GM21723 (cell line): Measurements from ENCODE around the gene LIX1L.

Experiments used
- ATAC-seq: cut with Tn5 transposase; IDR thresholded peaks from one replicate; pipeline ENCODE4 v1.9.1; 2021; ENCODE audit warnings: mild to moderate bottlenecking, moderate library complexity; ENCODE audit not compliant: unreplicated experiment

LIX1L gene

GRCh38 chr1:145963265-145964019, 5.6 kb upstream of the LIX1L start:
- ATAC-seq, result no peak

GRCh38 chr1:145962157-145963102, 4.6 kb upstream of the LIX1L start:
- no peak for ATAC-seq

- no peak for ATAC-seq
Measured at GRCh38 chr1:145961425-145962156, 3.8 kb upstream of the LIX1L start.

GRCh38 chr1:145961109-145961424, 3.2 kb upstream of the LIX1L start:
- ATAC-seq, result no peak

- ATAC-seq, result no peak
Measured at GRCh38 chr1:145960468-145961108, 2.8 kb upstream of the LIX1L start.

- ATAC-seq, result no peak
Measured at GRCh38 chr1:145959957-145960467, 2.2 kb upstream of the LIX1L start.

- ATAC-seq, result no peak
Measured at GRCh38 chr1:145959333-145959732, 1.5 kb upstream of the LIX1L start.

GRCh38 chr1:145958734-145959133, 917 bp upstream of the LIX1L start:
- no peak for ATAC-seq

- ATAC-seq, result no peak
Measured at GRCh38 chr1:145956781-145957442, 905 bp downstream of the LIX1L start.

GRCh38 chr1:145956361-145956760, 1.5 kb downstream of the LIX1L start:
- ATAC-seq, result no peak

GRCh38 chr1:145955436-145955835, 2.4 kb downstream of the LIX1L start:
- no peak for ATAC-seq

- no peak for ATAC-seq
Measured at GRCh38 chr1:145953861-145954260, 4.0 kb downstream of the LIX1L start.

- no peak for ATAC-seq
Measured at GRCh38 chr1:145952903-145953302, 4.9 kb downstream of the LIX1L start.

- ATAC-seq, result no peak
Measured at GRCh38 chr1:145951526-145951925, 6.3 kb downstream of the LIX1L start.

- no peak for ATAC-seq
Measured at GRCh38 chr1:145949219-145949618, 8.6 kb downstream of the LIX1L start.

- no peak for ATAC-seq
Measured at GRCh38 chr1:145947551-145947950, 10.3 kb downstream of the LIX1L start.

- ATAC-seq, result no peak
Measured at GRCh38 chr1:145946477-145946986, 11.3 kb downstream of the LIX1L start.

- no peak for ATAC-seq
Measured at GRCh38 chr1:145944532-145944931, 13.3 kb downstream of the LIX1L start.

GRCh38 chr1:145942871-145943270, 14.9 kb downstream of the LIX1L start:
- ATAC-seq, result no peak

GRCh38 chr1:145942405-145942804, 15.4 kb downstream of the LIX1L start:
- no peak for ATAC-seq
